ENCODE results near the gene SATB2.

GRCh38 chr2:199282309-199282708 is 175.4 kb downstream of the SATB2 start:
- TF ChIP-seq CTCF (IDR thresholded peaks at IDR 0.05) = no peak
- no peak for TF ChIP-seq POLR2AphosphoS5 (IDR thresholded peaks at IDR 0.05; ENCODE audit: insufficient read depth in 1 of 2, low read depth in 1 of 2)
- TF ChIP-seq POLR2A (IDR thresholded peaks at IDR 0.05) = no peak
